ENCODE data around the gene OR2D2.
"Not testable (repeated sequence)": the region's sequence is repeated elsewhere in the genome, so short reads cannot be mapped to it uniquely, and the experiment has no call there.

OR2D2 gene

DNA sequence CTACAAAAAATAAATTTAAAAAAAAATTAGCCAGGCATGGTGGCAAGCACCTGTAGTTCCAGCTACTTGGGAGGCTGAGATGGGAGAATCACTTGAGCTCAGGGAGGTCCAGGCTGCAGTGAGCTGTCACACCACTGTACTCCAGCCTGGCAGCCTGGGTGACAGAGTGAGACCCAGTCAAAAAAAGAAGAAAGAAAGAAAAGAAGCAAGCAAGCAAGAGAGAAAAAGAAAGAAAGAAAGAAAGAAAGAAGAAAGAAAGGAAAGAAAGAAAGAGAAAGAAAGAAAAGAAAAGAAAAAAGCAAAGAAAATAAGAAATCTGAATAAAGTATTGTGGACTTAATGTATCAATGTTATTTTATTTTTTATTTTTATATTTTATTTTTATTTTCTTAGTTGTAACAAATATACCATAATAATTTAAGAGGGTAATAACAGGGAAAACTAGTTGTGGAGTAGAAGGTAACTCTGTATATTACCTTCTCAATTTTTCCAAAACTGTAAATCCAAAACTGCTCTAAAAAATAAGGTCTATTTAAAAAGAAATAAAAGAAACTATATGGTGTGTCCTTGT, 32.8 kb upstream of the OR2D2 start:
- Histone ChIP-seq H3K27ac (no peak overlapping the region), H3K9ac (ENCODE audit: insufficient read length) (no peak overlapping the region), H3K9me3 (ENCODE audit: low read depth, low read length) (no peaks in the 10 kb centered on the region), H3K4me3 (no peak overlapping the region), H3K36me3 (ENCODE audit: insufficient read depth, low read length) (no peaks in the 10 kb centered on the region)
- TF ChIP-seq FOXP2 (optimal IDR thresholded peaks at IDR 0.05; ENCODE audit: control extremely low read depth, extremely low read length, insufficient read depth) (no peak), POLR2AphosphoS5 (IDR thresholded peaks at IDR 0.05; ENCODE audit: borderline replicate concordance, low read depth, low read length) (no peak), EZH2 (IDR thresholded peaks at IDR 0.05) (no peak)
- DNase-seq (ENCODE audit: low read depth, low spot score), result no peak

DNA sequence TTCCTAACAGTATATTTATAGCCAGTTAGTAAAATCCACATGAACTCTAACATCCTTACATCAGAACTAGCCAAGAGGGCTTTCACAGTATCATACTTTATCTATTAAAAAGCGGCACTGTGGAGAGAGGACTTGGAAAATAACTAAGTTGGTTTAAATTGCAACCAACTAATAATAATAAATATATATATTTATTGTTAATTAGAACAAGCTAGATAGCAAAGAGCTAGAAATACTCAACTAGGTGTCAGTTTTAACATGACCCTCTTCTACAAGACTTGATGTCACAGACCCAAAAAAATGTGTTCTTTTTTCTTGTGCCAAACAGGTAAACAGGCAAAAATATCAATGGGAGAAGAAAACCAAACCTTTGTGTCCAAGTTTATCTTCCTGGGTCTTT, 28.4 kb upstream of the OR2D2 start, which contains the start of gene OR2D3:
Gene OR2D3 (plus strand): TSS at position 301 of the 400 bp plus-strand sequence. CDS start 0 bp downstream, at position 301.
- no peak for DNase-seq (ENCODE audit: low read depth, low spot score)
- Histone ChIP-seq H3K9me3 (ENCODE audit: low read depth, low read length) (no peaks in the 10 kb centered on the region), H3K27ac (no peak within 1 kb of the TSS), H3K4me3 (no peak within 1 kb of the TSS), H3K9ac (ENCODE audit: insufficient read length) (no peak within 1 kb of the TSS), H3K36me3 (ENCODE audit: insufficient read depth, low read length) (no peaks in the 10 kb centered on the region)
- TF ChIP-seq POLR2AphosphoS5 (IDR thresholded peaks at IDR 0.05; ENCODE audit: borderline replicate concordance, low read depth, low read length) (no peak), FOXP2 (optimal IDR thresholded peaks at IDR 0.05; ENCODE audit: control extremely low read depth, extremely low read length, insufficient read depth) (no peak), EZH2 (IDR thresholded peaks at IDR 0.05) (no peak)

DNA sequence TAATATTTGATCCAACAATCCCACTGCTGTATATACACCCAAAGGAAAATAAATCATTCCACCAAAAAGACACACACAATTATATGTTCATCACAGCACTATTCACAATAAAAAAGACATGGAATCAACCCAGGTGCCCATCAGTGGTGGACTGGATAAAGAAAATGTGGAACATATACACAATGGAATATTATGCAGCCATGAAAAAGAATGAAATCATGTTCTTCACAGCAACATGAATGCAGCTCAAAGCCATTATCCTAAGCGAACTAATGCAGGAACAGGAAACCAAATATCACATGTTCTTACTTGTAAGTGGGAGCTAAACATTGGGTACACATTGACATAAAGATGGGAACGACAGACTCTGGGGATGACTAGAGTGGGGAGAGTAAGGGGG, 27.4 kb upstream of the OR2D2 start:
- TF ChIP-seq FOXP2 (optimal IDR thresholded peaks at IDR 0.05; ENCODE audit: control extremely low read depth, extremely low read length, insufficient read depth) (no peak), POLR2AphosphoS5 (IDR thresholded peaks at IDR 0.05; ENCODE audit: borderline replicate concordance, low read depth, low read length) (no peak), EZH2 (IDR thresholded peaks at IDR 0.05) (no peak)
- no peaks in the 10 kb centered on the region for H3K9me3 ChIP-seq (ENCODE audit: low read depth, low read length)
- H3K9ac ChIP-seq (ENCODE audit: insufficient read length), result no peak overlapping the region
- H3K36me3 ChIP-seq (ENCODE audit: insufficient read depth, low read length), result no peaks in the 10 kb centered on the region
- DNase-seq (ENCODE audit: low read depth, low spot score), result no peak
- H3K4me3 ChIP-seq, result no peak overlapping the region
- H3K27ac ChIP-seq, result no peak overlapping the region

DNA sequence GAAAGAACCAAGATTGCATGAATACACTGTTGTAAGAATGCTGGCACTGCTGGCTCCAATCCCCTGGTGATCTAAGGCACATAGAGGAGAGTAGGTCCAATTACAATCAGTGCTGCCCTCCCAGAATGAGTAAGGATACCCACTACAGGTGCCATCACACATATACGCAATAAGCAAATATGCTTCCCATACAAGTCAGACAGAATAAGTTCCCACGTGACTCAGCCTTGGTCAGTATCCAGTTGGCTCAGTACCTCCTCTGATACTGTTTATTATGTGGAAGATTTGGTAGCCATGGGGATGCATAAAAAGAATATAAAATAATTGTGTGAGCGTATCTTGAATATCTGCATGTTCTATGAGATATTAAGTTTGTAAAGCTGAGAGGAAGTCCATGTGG, 19.6 kb upstream of the OR2D2 start:
- H3K36me3 ChIP-seq (ENCODE audit: insufficient read depth, low read length), result no peaks in the 10 kb centered on the region
- no peaks in the 10 kb centered on the region for H3K9me3 ChIP-seq (ENCODE audit: low read depth, low read length)
- TF ChIP-seq FOXP2 (optimal IDR thresholded peaks at IDR 0.05; ENCODE audit: control extremely low read depth, extremely low read length, insufficient read depth), result no peak
- no peak for DNase-seq (ENCODE audit: low read depth, low spot score)
- H3K9ac ChIP-seq (ENCODE audit: insufficient read length), result no peak overlapping the region
- H3K27ac ChIP-seq, result no peak overlapping the region
- no peak overlapping the region for H3K4me3 ChIP-seq

DNA sequence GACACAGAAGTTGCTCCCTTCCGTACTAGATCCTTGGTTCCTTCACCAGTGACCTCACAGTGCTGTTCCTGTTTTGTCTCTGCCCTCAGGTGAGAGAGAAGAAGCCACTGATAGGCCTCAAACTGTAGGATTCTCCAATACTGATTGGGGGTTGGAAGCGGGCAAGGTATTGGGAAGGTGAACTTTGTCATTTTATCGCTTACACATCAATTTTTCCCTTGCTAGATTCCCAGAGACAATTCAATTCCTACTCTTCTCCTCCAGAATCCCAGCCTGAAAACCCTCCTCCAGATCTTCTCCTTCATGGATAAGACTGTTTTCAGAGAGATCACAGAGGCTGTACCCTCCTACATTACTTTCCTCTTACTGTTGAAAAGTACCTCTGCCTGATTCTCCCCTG, 19.1 kb upstream of the OR2D2 start:
- no peak for DNase-seq (ENCODE audit: low read depth, low spot score)
- no peak overlapping the region for H3K9ac ChIP-seq (ENCODE audit: insufficient read length)
- no peaks in the 10 kb centered on the region for H3K9me3 ChIP-seq (ENCODE audit: low read depth, low read length)
- H3K36me3 ChIP-seq (ENCODE audit: insufficient read depth, low read length), result no peaks in the 10 kb centered on the region
- no peak overlapping the region for H3K27ac ChIP-seq
- no peak overlapping the region for H3K4me3 ChIP-seq
- TF ChIP-seq POLR2AphosphoS5 (IDR thresholded peaks at IDR 0.05; ENCODE audit: borderline replicate concordance, low read depth, low read length) (no peak), EZH2 (IDR thresholded peaks at IDR 0.05) (no peak), FOXP2 (optimal IDR thresholded peaks at IDR 0.05; ENCODE audit: control extremely low read depth, extremely low read length, insufficient read depth) (no peak)

DNA sequence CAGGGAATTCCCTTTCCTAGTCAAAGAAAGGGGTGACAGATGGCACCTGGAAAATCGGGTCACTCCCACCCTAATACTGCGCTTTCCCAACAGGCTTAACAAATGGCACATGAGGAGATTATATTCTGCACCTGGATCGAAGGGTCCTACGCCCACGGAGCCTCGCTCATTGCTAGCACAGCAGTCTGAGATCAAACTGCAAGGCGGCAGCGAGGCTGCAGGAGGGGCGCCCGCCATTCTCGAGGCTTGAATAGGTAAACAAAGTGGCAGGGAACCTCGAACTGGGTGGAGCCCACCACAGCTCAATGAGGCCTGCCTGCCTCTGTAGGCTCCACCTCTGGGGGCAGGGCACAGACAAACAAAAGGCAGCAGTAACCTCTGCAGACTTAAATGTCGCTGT, 12.5 kb upstream of the OR2D2 start:
- H3K4me3 ChIP-seq; DNase-seq (ENCODE audit: low read depth, low spot score); H3K27ac ChIP-seq; H3K36me3 ChIP-seq (ENCODE audit: insufficient read depth, low read length); H3K9me3 ChIP-seq (ENCODE audit: low read depth, low read length); H3K9ac ChIP-seq (ENCODE audit: insufficient read length): not testable (repeated sequence)

DNA sequence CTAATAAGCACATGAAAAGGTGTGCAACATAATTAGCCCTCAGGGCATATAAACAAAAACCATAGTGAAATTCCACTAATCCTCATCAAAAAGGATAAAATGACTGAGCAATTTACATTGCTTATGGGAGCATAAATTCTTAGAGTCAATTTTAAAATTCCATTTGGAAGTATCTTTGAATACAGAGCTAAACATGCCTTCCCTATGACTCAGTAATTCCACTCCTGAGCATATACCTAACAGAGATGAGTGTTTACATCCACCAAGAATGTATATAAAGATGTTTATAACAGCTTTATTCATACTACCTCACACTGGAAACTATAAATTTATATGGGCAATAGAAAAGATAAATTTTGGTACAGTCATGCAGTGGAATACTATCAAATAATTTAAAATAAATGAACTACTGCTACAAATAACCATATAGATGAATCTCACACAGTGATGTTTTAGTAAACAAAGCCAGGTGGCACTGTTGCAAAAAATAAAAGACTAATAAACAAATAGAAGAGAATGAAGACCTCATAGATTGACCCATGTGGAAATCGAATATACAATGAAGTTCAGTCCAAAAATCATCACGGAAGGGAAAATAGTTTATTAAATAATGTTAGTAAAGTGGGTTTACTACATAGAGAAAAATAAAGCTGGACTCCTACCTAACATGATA, 8.2 kb upstream of the OR2D2 start:
- no peak overlapping the region for H3K4me3 ChIP-seq
- TF ChIP-seq POLR2AphosphoS5 (IDR thresholded peaks at IDR 0.05; ENCODE audit: borderline replicate concordance, low read depth, low read length) (no peak), FOXP2 (optimal IDR thresholded peaks at IDR 0.05; ENCODE audit: control extremely low read depth, extremely low read length, insufficient read depth) (no peak), EZH2 (IDR thresholded peaks at IDR 0.05) (no peak)
- no peaks in the 10 kb centered on the region for H3K9me3 ChIP-seq (ENCODE audit: low read depth, low read length)
- H3K9ac ChIP-seq (ENCODE audit: insufficient read length), result no peak overlapping the region
- no peak overlapping the region for H3K27ac ChIP-seq
- H3K36me3 ChIP-seq (ENCODE audit: insufficient read depth, low read length), result no peaks in the 10 kb centered on the region
- DNase-seq (ENCODE audit: low read depth, low spot score), result no peak

DNA sequence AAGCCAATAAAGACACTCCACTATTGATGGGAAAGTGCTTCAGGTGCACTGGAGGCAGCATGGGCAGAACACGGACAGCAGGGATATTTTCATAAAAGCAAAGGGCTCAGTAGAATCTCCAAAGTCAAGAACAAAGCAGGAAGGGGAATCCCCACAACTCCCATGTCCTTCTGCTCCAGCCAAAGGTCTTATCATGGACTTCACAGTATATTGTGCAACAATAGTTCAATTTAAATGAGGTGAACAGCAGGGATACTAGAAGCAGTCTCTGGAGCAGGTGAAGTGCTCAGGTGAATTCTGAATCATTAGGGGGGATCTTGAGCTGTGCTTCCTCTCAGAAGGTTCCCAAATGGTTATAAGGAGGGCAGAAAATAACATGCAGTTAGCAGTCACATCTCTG, 6.6 kb upstream of the OR2D2 start:
- Histone ChIP-seq H3K36me3 (ENCODE audit: insufficient read depth, low read length) (no peaks in the 10 kb centered on the region), H3K4me3 (no peak overlapping the region), H3K9me3 (ENCODE audit: low read depth, low read length) (no peaks in the 10 kb centered on the region)

DNA sequence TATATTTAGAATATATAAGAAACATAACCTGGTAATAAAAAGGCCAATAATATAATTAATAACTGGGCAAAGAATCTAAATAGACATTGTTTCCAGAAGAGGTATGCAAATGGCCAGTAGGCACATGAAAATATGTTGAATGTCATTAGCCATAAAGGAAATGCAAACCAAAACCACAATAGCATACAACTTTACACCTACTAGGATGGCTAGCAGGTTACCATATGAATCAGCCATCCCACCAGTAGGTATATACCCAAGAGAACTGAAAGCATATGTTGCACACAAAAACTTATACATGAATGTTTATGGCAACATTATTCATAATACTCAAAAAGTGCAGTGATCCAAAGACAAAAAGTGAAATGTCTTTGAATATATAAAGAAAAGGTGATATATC, 2.7 kb upstream of the OR2D2 start:
- no peak overlapping the region for H3K27ac ChIP-seq
- H3K9me3 ChIP-seq (ENCODE audit: low read depth, low read length), result no peaks in the 10 kb centered on the region
- H3K36me3 ChIP-seq (ENCODE audit: insufficient read depth, low read length), result no peaks in the 10 kb centered on the region
- H3K4me3 ChIP-seq, result no peak overlapping the region
- TF ChIP-seq POLR2AphosphoS5 (IDR thresholded peaks at IDR 0.05; ENCODE audit: borderline replicate concordance, low read depth, low read length) (no peak), FOXP2 (optimal IDR thresholded peaks at IDR 0.05; ENCODE audit: control extremely low read depth, extremely low read length, insufficient read depth) (no peak), EZH2 (IDR thresholded peaks at IDR 0.05) (no peak)
- no peak overlapping the region for H3K9ac ChIP-seq (ENCODE audit: insufficient read length)
- no peak for DNase-seq (ENCODE audit: low read depth, low spot score)

More for the DNA sequence above, 6.6 kb upstream of the OR2D2 start:
- no peak for DNase-seq (ENCODE audit: low read depth, low spot score)
- no peak for TF ChIP-seq FOXP2 (optimal IDR thresholded peaks at IDR 0.05; ENCODE audit: control extremely low read depth, extremely low read length, insufficient read depth)
- no peak for TF ChIP-seq POLR2AphosphoS5 (IDR thresholded peaks at IDR 0.05; ENCODE audit: borderline replicate concordance, low read depth, low read length)
- TF ChIP-seq EZH2 (IDR thresholded peaks at IDR 0.05), result no peak
- Histone ChIP-seq H3K27ac (no peak overlapping the region), H3K9ac (ENCODE audit: insufficient read length) (no peak overlapping the region)
